Colon (tissue), 2 donors: ENCODE results near the gene OR5H14.

ENCODE experiments used
- FAIRE-seq: peaks from 2 replicates; lab custom pipeline; 2012; peaks lifted over from hg19 to GRCh38; lab: Jason Lieb, UNC
- donor health status: control.
- donor health status: control.

The OR5H14 gene

GRCh38 chr3:98199020-98199419, 51.7 kb downstream of the OR5H14 start:
- FAIRE-seq, result no peak
